Neural cell (in vitro differentiated cells): Measurements from ENCODE around the gene NR2F6. TPM values are rescaled to one million over a fixed set of nuclear protein-coding genes. Genes with fewer than 3 reads are reported as not detected.

ENCODE experiments used
- H2AFZ ChIP-seq: fragments of 200-600, 300-800 bp; sonication (generic), shearing (Covaris generic); 2 replicates; pipeline ENCODE4 v1.6.0; 2014; ENCODE audit warnings: low read depth, mild to moderate bottlenecking, antibody characterized with exemption, low read length, moderate library complexity
- H3F3A ChIP-seq: fragments of 200-600 bp; shearing (Covaris generic); 2 replicates; pipeline ENCODE4 v1.6.1; 2016; ENCODE audit warnings: mild to moderate bottlenecking, moderate library complexity, mixed read lengths, antibody characterized with exemption, low read length; ENCODE audit not compliant: insufficient read depth, poor library complexity, severe bottlenecking
- H3K27ac ChIP-seq: fragments of 200-600, 300-800 bp; sonication (generic), shearing (Covaris generic); 2 replicates; pipeline ENCODE4 v1.5.1; 2014; ENCODE audit warnings: mild to moderate bottlenecking, low read length, moderate library complexity
- H3K27me3 ChIP-seq: fragments of 300-800, 200-600 bp; sonication (generic), shearing (Covaris generic); 2 replicates; pipeline ENCODE4 v1.6.0; 2014; ENCODE audit warnings: mild to moderate bottlenecking, low read depth, low read length, moderate library complexity; ENCODE audit not compliant: insufficient read depth
- H3K36me3 ChIP-seq: fragments of 300-800, 200-600 bp; sonication (generic), shearing (Covaris generic); 2 replicates; pipeline ENCODE4 v1.5.1; 2014; ENCODE audit warnings: mild to moderate bottlenecking, antibody characterized with exemption, low read length, moderate library complexity; ENCODE audit not compliant: insufficient read depth
- H3K4me2 ChIP-seq: fragments of 300-800, 200-600 bp; sonication (generic), shearing (Covaris generic); 2 replicates; pipeline ENCODE4 v1.6.0; 2014; ENCODE audit warnings: mild to moderate bottlenecking, low read length
- H3K4me3 ChIP-seq: fragments of 300-800, 200-600 bp; sonication (generic), shearing (Covaris generic); 2 replicates; pipeline ENCODE4 v1.5.1; 2014; ENCODE audit warnings: mild to moderate bottlenecking, low read length, moderate library complexity
- H3K79me2 ChIP-seq: fragments of 200-600 bp; shearing (Covaris generic); replicated peaks from 2 replicates; pipeline ENCODE4 v1.6.0; 2014; ENCODE audit warnings: mild to moderate bottlenecking, low read length, moderate library complexity; ENCODE audit not compliant: insufficient read depth
- H3K9ac ChIP-seq: fragments of 300-800, 200-600 bp; sonication (generic), shearing (Covaris generic); 2 replicates; pipeline ENCODE4 v1.6.1; 2016; ENCODE audit warnings: mild to moderate bottlenecking, low read length, mixed read lengths
- H3K9me2 ChIP-seq: fragments of 200-600 bp; shearing (Covaris generic); 2 replicates; pipeline ENCODE4 v1.6.1; 2016; ENCODE audit warnings: mild to moderate bottlenecking, low read length, mixed read lengths; ENCODE audit not compliant: insufficient read depth
- H3K9me3 ChIP-seq: fragments of 200-600, 300-800 bp; sonication (generic), shearing (Covaris generic); 2 replicates; pipeline ENCODE4 v1.6.1; 2016; ENCODE audit warnings: mild to moderate bottlenecking, mixed run types, low read length, moderate library complexity, mixed read lengths
- H4K20me1 ChIP-seq: fragments of 200-600 bp; shearing (Covaris generic); 2 replicates; pipeline ENCODE4 v1.6.1; 2016; ENCODE audit warnings: mild to moderate bottlenecking, mixed run types; ENCODE audit not compliant: insufficient read depth
- EP300 ChIP-seq: fragments of 450-650 bp; conservative IDR thresholded peaks from 2 replicates; pipeline ENCODE4 v1.6.1; 2014; ENCODE audit warnings: antibody characterized with exemption, mild to moderate bottlenecking, moderate library complexity; ENCODE audit not compliant: poor library complexity, severe bottlenecking
- EZH2 ChIP-seq: fragments of 200-600, 300-800 bp; shearing (Covaris generic), sonication (generic); IDR thresholded peaks from 2 replicates; pipeline ENCODE4 v1.6.1; 2014; ENCODE audit warnings: antibody characterized with exemption, low read length, borderline replicate concordance, mild to moderate bottlenecking; ENCODE audit not compliant: insufficient read depth, poor library complexity, severe bottlenecking
- MXI1 ChIP-seq: fragments of 450-650 bp; conservative IDR thresholded peaks from 2 replicates; pipeline ENCODE4 v1.6.1; 2014; ENCODE audit warnings: antibody characterized with exemption, mild to moderate bottlenecking; ENCODE audit not compliant: poor library complexity, severe bottlenecking
- POLR2AphosphoS5 ChIP-seq: IDR thresholded peaks from 2 replicates; pipeline ENCODE4 v1.6.1; 2012
- RAD21 ChIP-seq: fragments of 450-650 bp; conservative IDR thresholded peaks from 2 replicates; pipeline ENCODE4 v1.6.1; 2014; ENCODE audit warnings: antibody characterized with exemption, mild to moderate bottlenecking, moderate library complexity
- SMC3 ChIP-seq: fragments of 450-650 bp; conservative IDR thresholded peaks from 2 replicates; pipeline ENCODE4 v1.6.1; 2014; ENCODE audit warnings: antibody characterized with exemption, mild to moderate bottlenecking, moderate library complexity; ENCODE audit not compliant: poor library complexity
- TAF1 ChIP-seq: IDR thresholded peaks from 2 replicates; pipeline ENCODE4 v1.6.1; 2012; ENCODE audit warnings: low read depth
- polyA plus RNA-seq: library from polyadenylated mRNA; depleted of rRNA; stranded (reverse); fragments of >200 nt; gene quantifications from 2 replicates; pipeline ENCODE4 v1.2.3, GENCODE V29; 2014
- TF ChIP-seq, protein P1 (sequence below): IDR thresholded peaks from 2 replicates; pipeline ENCODE4 v1.6.1; 2012; ENCODE audit warnings: borderline replicate concordance
- TF ChIP-seq, protein P2 (sequence below): fragments of 450-650 bp; IDR thresholded peaks from 2 replicates; pipeline ENCODE4 v1.5.1; 2014; ENCODE audit warnings: antibody characterized with exemption, mild to moderate bottlenecking, moderate library complexity; ENCODE audit not compliant: poor library complexity, severe bottlenecking

Gene NR2F6
- polyA plus RNA-seq, 1 donor from 2014 or later: 26.9 TPM

DNA sequence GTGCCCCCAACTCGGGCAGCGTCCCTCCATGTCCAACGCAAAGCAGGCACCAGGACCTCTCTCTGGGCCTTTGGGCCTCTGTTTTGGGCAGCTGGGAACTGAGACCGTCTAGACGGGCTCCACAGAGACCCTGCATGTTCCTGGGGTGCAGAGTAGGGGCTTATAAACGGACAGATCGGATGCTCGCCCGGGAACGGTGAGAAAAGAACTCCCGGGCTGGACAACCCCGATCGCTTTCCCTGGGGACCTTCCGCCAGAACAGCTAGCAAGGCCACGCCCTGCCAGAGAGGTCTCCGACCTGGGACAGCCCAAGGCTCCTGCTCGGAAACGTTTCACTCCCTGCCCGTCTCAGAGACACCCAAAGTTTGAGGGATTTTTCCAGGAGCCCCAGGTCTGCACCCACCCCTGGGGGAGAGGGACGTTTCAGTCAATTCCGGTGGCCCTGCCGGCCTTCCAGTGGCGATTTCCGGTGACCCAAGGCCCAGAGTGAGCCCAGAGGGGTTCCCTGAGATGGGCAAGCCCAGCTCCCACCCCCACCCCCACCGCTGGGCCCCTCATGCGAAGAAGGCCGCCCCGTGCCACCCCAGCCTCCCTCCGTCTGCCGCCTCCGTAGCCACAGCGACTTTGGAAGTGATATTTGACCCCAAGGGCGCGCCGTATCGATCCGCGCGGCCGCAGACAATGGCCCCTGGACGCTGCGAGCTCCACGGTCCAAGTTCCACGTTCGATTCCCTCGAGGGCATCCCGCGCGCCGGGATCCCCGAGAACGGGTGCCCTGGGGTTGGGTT lies 1.7 kb downstream of the NR2F6 start:
- Histone ChIP-seq H3K79me2 (peaks cover 13% of the 10 kb centered on the region), H3K9me3 (no peaks in the 10 kb centered on the region), H3F3A (no peaks in the 10 kb centered on the region), H3K9me2 (no peaks in the 10 kb centered on the region), H4K20me1 (no peaks in the 10 kb centered on the region), H3K9ac (peak overlapping the region; percentile 57), H2AFZ (no peak overlapping the region), H3K36me3 (no peaks in the 10 kb centered on the region), H3K27ac (no peak overlapping the region), H3K4me2 (peak overlapping the region; percentile 59), H3K4me3 (peak overlapping the region; percentile 70), H3K27me3 (no peaks in the 10 kb centered on the region)
- TF ChIP-seq EZH2 (no peak), SMC3 (no peak), MXI1 (no peak)

DNA sequence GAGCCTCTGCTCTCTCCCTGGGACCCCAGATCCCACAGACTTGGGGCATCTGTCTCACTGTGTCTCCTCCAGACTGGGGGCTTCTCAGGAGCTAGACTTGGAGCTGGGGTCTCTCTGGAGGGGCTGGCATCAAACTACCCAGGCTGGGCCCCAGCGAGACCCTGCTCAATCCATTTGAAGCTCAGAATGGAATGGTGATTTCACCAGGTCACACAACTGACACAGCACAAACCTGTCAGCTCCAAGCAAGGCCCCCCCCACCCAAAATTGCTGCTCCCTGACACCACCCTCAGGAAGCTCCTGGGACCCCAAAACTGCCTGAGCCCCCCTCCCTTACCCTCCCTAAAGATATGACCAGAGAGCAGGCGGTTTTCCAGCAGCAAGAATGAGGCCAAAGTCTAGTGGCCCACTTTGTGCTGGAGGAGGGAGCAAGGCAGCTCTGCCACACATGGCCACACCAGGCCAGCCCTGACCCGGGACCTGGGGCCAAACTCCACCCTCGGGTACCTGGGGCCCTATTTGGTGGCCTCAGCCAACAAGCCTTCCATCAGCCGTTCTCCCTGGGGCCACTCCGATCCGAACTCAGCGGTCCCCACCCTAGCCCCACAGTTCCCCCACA lies 2.4 kb downstream of the NR2F6 start:
- Histone ChIP-seq H3K27me3 (no peaks in the 10 kb centered on the region), H3K27ac (no peak overlapping the region), H3K9ac (peak overlapping the region; percentile 57), H3K4me2 (peak overlapping the region; percentile 59), H3F3A (no peaks in the 10 kb centered on the region), H3K79me2 (peaks cover 13% of the 10 kb centered on the region), H4K20me1 (no peaks in the 10 kb centered on the region), H3K36me3 (no peaks in the 10 kb centered on the region), H3K9me2 (no peaks in the 10 kb centered on the region), H3K4me3 (peak overlapping the region; percentile 70), H3K9me3 (no peaks in the 10 kb centered on the region), H2AFZ (no peak overlapping the region)
- TF ChIP-seq, protein P1, sequence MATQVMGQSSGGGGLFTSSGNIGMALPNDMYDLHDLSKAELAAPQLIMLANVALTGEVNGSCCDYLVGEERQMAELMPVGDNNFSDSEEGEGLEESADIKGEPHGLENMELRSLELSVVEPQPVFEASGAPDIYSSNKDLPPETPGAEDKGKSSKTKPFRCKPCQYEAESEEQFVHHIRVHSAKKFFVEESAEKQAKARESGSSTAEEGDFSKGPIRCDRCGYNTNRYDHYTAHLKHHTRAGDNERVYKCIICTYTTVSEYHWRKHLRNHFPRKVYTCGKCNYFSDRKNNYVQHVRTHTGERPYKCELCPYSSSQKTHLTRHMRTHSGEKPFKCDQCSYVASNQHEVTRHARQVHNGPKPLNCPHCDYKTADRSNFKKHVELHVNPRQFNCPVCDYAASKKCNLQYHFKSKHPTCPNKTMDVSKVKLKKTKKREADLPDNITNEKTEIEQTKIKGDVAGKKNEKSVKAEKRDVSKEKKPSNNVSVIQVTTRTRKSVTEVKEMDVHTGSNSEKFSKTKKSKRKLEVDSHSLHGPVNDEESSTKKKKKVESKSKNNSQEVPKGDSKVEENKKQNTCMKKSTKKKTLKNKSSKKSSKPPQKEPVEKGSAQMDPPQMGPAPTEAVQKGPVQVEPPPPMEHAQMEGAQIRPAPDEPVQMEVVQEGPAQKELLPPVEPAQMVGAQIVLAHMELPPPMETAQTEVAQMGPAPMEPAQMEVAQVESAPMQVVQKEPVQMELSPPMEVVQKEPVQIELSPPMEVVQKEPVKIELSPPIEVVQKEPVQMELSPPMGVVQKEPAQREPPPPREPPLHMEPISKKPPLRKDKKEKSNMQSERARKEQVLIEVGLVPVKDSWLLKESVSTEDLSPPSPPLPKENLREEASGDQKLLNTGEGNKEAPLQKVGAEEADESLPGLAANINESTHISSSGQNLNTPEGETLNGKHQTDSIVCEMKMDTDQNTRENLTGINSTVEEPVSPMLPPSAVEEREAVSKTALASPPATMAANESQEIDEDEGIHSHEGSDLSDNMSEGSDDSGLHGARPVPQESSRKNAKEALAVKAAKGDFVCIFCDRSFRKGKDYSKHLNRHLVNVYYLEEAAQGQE: no peak
- TF ChIP-seq, protein P2, sequence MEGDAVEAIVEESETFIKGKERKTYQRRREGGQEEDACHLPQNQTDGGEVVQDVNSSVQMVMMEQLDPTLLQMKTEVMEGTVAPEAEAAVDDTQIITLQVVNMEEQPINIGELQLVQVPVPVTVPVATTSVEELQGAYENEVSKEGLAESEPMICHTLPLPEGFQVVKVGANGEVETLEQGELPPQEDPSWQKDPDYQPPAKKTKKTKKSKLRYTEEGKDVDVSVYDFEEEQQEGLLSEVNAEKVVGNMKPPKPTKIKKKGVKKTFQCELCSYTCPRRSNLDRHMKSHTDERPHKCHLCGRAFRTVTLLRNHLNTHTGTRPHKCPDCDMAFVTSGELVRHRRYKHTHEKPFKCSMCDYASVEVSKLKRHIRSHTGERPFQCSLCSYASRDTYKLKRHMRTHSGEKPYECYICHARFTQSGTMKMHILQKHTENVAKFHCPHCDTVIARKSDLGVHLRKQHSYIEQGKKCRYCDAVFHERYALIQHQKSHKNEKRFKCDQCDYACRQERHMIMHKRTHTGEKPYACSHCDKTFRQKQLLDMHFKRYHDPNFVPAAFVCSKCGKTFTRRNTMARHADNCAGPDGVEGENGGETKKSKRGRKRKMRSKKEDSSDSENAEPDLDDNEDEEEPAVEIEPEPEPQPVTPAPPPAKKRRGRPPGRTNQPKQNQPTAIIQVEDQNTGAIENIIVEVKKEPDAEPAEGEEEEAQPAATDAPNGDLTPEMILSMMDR: no peak
- TF ChIP-seq TAF1 (no peak), EP300 (no peak), EZH2 (no peak), RAD21 (no peak), MXI1 (no peak), SMC3 (no peak), POLR2AphosphoS5 (no peak)
